ENCODE data around the gene CLCN5.
"Not testable (repeated sequence)": the region's sequence is repeated elsewhere in the genome, so short reads cannot be mapped to it uniquely, and the experiment has no call there.

Gene CLCN5

DNA sequence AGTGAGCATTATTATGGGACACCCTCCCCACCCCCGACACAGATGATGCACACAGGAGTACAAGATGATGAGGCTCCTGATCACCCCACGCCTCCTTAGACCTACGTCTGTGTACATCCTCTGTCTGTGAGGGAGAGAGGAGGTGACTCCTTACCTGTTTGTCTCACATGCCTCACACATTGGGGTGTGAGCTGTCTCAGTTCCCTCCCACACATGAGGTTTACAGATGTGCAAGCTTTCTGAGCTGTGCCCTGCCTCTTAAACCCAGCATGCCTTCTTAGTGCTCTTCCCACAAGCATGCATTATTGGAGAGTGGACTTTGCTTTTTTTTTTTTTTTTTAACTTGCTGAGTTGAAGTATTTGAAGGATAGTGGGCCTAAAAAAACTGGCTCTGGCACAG, 76.7 kb downstream of the CLCN5 start:
- Mint-ChIP-seq H3K4me1 (ENCODE audit: low read depth) (no peaks in the 10 kb centered on the region), H3K27me3 (ENCODE audit: low read depth) (no peaks in the 10 kb centered on the region), H3K4me3 (no peak overlapping the region), H3K36me3 (ENCODE audit: low read depth) (no peaks in the 10 kb centered on the region), H3K9me3 (no peaks in the 10 kb centered on the region), H3K27ac (no peak overlapping the region)

DNA sequence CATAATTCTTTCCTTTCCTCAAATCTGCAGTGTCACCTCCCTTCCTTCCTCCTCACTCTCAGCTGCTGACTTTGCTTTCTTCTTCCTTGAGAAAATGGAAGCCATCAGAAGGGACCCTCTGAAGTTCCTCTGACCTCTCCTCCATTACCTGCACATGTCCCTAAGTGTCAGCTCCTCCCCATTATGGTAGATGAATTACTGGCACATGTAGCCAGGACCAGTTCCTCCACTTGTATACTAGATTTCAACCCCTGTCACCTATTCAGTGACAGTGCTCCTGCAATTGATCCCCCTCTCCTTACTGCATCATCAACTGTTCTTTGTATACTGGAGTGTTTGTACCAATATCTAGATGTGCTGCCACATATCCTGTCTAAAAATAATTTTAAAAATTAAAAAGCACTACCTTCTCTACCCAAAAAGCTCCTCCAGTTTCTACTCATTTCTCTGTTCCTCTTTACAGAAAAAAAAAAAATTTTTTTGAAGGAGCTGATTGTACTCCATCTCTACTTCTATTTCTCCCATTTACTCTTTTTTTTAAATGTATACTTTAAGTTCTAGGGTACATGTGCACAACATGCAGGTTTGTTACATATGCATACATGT, 78.6 kb downstream of the CLCN5 start:
- no peak overlapping the region for H3K27ac Mint-ChIP-seq
- H3K27me3 Mint-ChIP-seq (ENCODE audit: low read depth) = no peaks in the 10 kb centered on the region

DNA sequence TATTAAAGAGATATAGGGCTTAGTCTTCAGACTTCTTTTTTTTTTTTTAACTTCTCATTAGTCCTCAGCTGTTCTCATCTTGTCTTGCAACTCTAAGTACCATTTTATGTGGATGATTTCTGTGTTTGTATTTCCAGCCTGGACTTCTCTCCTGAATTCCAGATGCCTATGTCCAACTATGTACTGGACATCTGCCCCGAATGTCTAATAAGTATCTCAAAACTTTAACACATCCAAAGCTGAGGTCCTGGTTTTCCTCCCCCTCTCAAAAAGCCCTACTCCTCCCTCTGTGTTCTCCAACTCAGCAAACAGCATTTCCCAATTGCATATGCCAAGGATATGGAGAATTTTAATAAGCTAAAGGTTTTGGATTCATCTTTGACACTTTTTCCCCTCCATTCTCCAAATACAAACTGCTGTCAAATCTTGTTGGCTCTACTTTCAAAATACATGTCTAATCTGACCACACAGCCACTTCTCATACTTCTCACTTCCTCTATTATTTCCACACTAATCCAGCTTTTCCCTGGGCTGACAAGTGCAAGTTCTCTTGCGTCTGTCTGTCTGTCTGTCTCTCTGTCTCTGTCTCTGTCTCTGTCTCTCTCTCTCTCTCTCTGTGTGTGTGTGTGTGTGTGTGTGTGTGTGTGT, 79.8 kb downstream of the CLCN5 start:
- H3K9me3 Mint-ChIP-seq = no peaks in the 10 kb centered on the region
- no peaks in the 10 kb centered on the region for H3K4me1 Mint-ChIP-seq (ENCODE audit: low read depth)
- H3K27ac Mint-ChIP-seq = no peak overlapping the region
- H3K27me3 Mint-ChIP-seq (ENCODE audit: low read depth) = no peaks in the 10 kb centered on the region
- no peaks in the 10 kb centered on the region for H3K36me3 Mint-ChIP-seq (ENCODE audit: low read depth)
- H3K4me3 Mint-ChIP-seq = no peak overlapping the region

More for the DNA sequence above, 78.6 kb downstream of the CLCN5 start:
- Mint-ChIP-seq H3K9me3 (no peaks in the 10 kb centered on the region), H3K4me3 (no peak overlapping the region), H3K4me1 (ENCODE audit: low read depth) (no peaks in the 10 kb centered on the region), H3K36me3 (ENCODE audit: low read depth) (no peaks in the 10 kb centered on the region)

DNA sequence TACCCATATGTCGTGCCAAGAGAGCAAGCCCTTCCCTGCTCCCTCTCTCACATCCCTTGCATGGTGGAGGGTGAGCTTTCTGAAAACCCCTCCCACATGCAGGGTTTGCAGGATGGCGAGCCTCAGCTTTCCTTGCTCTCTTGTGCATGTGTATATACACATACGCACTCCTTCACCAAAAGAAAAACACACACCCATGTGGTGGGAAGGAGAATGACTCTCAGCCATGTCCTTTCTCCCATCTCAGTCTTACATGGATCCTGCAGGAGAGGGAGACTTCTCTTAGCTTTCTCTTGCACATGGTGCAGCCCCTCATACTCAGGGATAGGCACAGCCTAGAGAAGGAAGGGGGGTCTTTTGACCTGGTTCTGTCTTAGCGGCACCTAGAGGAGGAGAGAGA, 81.1 kb downstream of the CLCN5 start:
- H3K4me1 Mint-ChIP-seq (ENCODE audit: low read depth) = no peaks in the 10 kb centered on the region

DNA sequence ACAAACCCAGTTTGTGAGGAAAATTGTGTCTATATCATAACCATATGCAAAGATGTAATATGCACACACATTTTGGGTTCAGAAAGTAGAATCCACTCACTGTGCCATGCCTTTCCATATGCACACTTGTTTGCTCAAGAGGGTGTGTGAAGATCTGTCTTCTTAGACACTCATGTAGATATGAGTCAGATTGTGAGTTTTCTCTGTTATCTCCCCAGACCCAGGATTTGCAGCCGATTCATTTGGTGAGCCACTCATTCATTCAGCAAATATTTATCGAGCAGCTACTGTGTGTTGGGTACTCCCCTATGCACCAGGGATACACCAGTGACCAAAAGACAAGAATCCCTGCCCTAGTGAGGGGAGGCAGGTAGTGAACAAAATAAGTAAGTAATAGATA, 81.5 kb downstream of the CLCN5 start:
- H3K4me1 Mint-ChIP-seq (ENCODE audit: low read depth) = no peaks in the 10 kb centered on the region
- H3K27me3 Mint-ChIP-seq (ENCODE audit: low read depth) = no peaks in the 10 kb centered on the region
- no peak overlapping the region for H3K4me3 Mint-ChIP-seq
- no peak overlapping the region for H3K27ac Mint-ChIP-seq
- no peaks in the 10 kb centered on the region for H3K36me3 Mint-ChIP-seq (ENCODE audit: low read depth)
- H3K9me3 Mint-ChIP-seq = no peaks in the 10 kb centered on the region

More for the DNA sequence above, 81.1 kb downstream of the CLCN5 start:
- H3K27me3 Mint-ChIP-seq (ENCODE audit: low read depth) = no peaks in the 10 kb centered on the region
- no peak overlapping the region for H3K27ac Mint-ChIP-seq
- H3K36me3 Mint-ChIP-seq (ENCODE audit: low read depth) = no peaks in the 10 kb centered on the region
- no peak overlapping the region for H3K4me3 Mint-ChIP-seq
- H3K9me3 Mint-ChIP-seq = no peaks in the 10 kb centered on the region

DNA sequence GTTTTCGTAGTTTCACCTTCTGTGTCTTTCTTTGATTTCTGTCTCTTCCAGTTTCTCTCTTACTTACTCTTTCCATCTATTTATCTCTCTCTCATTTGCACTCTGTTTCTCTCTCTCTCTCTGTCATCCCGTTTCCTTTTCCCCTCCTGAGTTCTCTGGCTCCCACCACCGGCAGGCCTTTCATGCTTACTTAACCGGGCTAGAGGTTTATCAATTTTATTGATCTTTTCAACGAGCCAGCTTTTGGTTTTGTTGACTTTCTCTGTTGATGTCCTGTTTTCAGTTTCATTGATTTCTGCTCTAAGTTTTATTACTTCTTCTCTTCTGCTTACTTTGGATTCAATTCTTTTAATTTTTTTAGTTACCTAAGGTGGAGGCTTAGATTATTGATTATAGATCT, 103.2 kb downstream of the CLCN5 start:
- H3K27ac Mint-ChIP-seq; H3K4me3 Mint-ChIP-seq; H3K36me3 Mint-ChIP-seq (ENCODE audit: low read depth); H3K27me3 Mint-ChIP-seq (ENCODE audit: low read depth); H3K4me1 Mint-ChIP-seq (ENCODE audit: low read depth): not testable (repeated sequence)
- peaks cover 18% of the 10 kb centered on the region for H3K9me3 Mint-ChIP-seq

DNA sequence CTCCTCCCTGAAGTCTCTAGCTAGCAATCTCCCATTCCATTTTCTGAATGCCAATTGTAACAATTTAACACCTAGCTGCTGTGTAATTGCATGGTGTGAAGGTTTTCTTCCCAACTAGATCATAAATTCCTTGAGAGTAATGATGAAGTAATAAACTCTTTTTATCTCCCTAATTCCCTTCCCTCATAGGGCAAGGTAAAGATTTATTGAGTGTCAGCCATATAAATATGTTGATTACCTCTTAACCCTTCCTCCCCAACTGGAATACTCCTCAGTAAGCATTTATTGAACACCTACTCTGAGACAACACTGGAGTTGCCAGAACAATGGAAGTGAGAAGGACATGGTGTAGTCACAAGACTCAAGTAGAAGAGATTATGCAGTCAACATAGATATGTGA, 112.7 kb downstream of the CLCN5 start:
- H3K9me3 Mint-ChIP-seq = peaks cover 6% of the 10 kb centered on the region
- H3K27ac Mint-ChIP-seq = no peak overlapping the region
- no peaks in the 10 kb centered on the region for H3K27me3 Mint-ChIP-seq (ENCODE audit: low read depth)
- H3K4me1 Mint-ChIP-seq (ENCODE audit: low read depth) = no peaks in the 10 kb centered on the region
- no peak overlapping the region for H3K4me3 Mint-ChIP-seq
- H3K36me3 Mint-ChIP-seq (ENCODE audit: low read depth) = no peaks in the 10 kb centered on the region

DNA sequence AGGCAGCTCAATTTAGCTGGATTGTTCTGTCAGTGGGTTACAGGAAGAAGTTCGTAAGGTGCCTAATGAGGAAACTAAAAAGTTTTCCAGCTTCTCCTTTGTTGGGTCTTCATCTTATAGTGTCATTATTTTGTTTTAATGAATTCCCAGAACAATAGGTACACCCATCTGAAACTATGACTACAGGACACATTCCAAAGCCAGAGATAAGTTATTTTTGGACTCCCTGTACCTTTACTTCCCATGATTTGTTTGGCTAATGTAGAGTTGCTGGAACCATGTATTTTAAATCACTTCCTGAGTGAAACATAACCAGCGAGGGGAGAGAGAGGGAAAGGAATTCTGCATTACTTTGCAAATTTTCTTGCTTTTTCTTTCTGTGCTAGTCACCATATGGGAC, 114.0 kb downstream of the CLCN5 start:
- Mint-ChIP-seq H3K4me3 (no peak overlapping the region), H3K36me3 (ENCODE audit: low read depth) (no peaks in the 10 kb centered on the region), H3K4me1 (ENCODE audit: low read depth) (no peaks in the 10 kb centered on the region), H3K27me3 (ENCODE audit: low read depth) (no peaks in the 10 kb centered on the region), H3K9me3 (peaks cover 6% of the 10 kb centered on the region), H3K27ac (no peak overlapping the region)

DNA sequence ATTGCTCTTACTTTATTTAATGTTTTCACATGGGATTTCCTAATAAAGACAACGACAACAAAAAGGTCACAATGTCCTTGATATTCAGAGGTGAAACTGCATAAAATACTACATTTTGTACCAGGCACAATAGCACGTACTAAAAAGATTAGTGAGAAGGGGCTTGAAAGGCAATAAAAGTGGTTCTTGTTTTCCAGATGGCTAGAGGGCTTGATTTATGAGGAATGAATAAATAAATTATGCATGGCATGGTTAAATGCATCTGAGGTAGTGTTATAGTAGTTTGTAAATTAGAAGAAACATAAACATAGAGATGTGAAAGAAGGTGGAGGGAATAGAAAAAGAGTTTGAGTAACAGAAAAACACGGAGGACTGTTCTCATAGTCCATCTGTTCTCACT, 123.4 kb downstream of the CLCN5 start:
- Mint-ChIP-seq H3K36me3 (ENCODE audit: low read depth) (no peaks in the 10 kb centered on the region), H3K9me3 (no peaks in the 10 kb centered on the region), H3K27ac (no peak overlapping the region), H3K4me1 (ENCODE audit: low read depth) (no peaks in the 10 kb centered on the region), H3K27me3 (ENCODE audit: low read depth) (no peaks in the 10 kb centered on the region), H3K4me3 (no peak overlapping the region)

DNA sequence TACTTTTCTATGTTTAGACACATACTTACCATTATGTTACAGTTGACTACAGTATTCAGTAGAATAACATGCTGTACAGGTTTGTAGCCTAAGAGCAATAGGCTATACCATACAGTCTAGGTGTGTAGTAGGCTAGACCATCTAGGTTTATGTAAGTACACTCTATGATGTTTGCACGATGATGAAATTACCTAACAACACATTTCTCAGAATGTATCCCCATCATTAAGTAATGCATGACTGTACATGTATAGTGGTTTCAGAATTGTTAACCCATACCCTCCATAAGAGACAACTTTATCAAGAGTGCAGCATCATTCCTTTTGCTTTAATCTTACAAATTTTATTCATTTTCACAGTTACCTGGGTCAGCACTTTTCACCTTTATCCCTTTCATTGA, 126.8 kb downstream of the CLCN5 start:
- Mint-ChIP-seq H3K36me3 (ENCODE audit: low read depth) (no peaks in the 10 kb centered on the region), H3K4me3 (no peak overlapping the region), H3K4me1 (ENCODE audit: low read depth) (no peaks in the 10 kb centered on the region), H3K9me3 (no peaks in the 10 kb centered on the region), H3K27me3 (ENCODE audit: low read depth) (no peaks in the 10 kb centered on the region), H3K27ac (no peak overlapping the region)

DNA sequence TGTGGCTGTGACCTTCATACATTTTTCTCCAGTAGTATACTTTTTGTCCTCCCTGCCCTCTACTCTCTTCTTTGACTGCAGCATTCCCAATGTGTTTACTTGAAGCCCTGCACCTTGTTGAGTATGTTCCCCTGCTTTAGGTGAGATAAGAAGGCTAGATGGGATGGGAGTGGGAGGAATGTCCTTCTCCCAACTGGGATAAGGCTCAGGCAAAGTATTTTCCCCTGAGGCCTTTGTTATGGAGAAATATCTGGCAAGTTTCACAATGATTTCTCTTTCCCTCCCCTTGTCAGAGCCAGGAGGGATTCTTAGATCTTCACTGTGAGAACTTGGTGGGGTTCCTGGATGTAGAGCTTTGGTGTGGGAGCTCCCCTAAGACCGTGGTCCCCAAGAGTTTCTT, 131.8 kb downstream of the CLCN5 start:
- Mint-ChIP-seq H3K9me3 (no peaks in the 10 kb centered on the region), H3K4me1 (ENCODE audit: low read depth) (no peaks in the 10 kb centered on the region), H3K4me3 (no peak overlapping the region), H3K36me3 (ENCODE audit: low read depth) (no peaks in the 10 kb centered on the region), H3K27me3 (ENCODE audit: low read depth) (no peaks in the 10 kb centered on the region), H3K27ac (no peak overlapping the region)

DNA sequence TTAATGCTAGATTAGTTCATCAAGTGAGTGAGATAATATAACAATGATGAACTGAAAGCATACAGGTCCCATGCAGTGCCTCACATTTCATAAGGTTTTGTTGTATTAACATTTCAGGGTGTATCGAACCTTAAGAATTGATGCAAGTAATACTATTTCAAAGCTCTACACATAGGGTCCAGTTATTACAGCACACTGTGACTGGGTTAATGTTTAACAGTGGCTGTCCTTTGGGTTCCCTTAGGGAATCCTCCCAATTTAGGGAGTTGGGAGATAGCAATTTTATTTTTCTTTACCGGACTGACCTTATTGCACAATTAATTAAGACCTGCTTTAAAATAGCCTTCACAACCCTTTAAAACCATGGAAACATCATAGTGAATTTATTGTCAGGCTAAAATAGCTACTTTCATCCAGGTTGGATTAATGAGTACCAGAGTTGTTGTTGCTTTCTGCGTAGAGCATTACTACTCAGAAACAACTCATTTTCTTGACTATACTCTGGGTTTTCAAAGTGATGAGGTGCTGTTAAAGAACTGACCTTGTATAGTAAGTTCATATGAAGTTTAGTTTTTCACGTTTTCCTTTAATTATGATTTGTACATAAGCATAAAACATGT, 144.0 kb downstream of the CLCN5 start:
- no peak overlapping the region for H3K4me3 Mint-ChIP-seq
- no peaks in the 10 kb centered on the region for H3K9me3 Mint-ChIP-seq
- no peaks in the 10 kb centered on the region for H3K4me1 Mint-ChIP-seq (ENCODE audit: low read depth)
- H3K36me3 Mint-ChIP-seq (ENCODE audit: low read depth) = no peaks in the 10 kb centered on the region
- H3K27ac Mint-ChIP-seq = no peak overlapping the region
- H3K27me3 Mint-ChIP-seq (ENCODE audit: low read depth) = no peaks in the 10 kb centered on the region

DNA sequence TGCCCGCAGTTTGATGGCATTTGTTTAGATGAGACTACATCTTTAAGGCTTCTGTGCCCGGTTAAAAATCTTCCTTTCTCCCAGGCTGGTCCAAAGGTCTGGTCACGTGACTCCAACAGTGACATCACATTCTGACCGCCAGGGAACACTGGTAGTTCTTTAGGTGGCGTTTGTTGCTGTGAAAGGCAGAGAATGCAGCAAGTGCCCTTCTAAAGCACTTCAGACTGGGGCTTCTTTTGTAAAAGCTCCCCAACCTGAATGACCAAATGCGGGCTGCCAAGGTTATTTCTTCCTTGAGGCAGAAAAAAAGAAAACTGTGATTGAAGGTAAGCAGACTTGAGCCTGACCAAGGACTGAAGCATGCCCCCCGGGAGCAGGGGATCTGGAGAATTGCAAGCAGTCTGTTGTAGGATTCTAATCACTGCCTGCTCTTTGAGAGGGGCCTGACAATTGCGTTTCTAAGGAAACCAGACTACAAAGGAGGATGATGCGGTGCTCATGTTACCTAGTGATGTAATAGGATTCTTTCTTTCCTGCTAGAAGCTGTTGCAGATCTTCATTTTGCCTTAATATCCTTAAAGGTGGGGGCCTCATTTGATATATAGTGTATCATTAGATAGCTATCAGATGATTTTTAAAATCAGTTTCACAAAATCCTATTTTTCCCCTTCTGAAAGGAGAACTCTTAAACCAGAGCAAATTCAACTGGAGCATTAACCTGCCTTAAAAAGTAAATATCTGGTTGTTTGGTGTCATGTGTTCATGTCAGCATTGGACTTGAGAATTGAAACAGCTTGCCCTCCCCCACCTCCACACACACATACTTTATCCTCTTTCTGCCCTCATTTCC, 145.3 kb downstream of the CLCN5 start:
- Mint-ChIP-seq H3K9me3 (no peaks in the 10 kb centered on the region), H3K27me3 (ENCODE audit: low read depth) (no peaks in the 10 kb centered on the region), H3K36me3 (ENCODE audit: low read depth) (no peaks in the 10 kb centered on the region), H3K4me3 (no peak overlapping the region), H3K27ac (no peak overlapping the region), H3K4me1 (ENCODE audit: low read depth) (no peaks in the 10 kb centered on the region)

DNA sequence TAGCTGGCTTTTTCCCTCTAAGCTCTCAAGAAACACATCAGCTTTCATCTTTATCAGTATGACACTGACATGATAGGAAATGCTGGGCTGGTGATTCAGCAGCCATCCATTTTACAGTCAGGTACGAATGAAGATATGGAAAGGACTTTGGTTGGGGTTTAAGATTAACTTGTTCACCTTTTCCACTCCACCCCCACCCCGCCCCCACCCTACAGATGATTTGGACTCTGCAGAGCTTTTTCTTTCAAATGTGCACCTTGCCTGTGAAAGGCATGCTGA, 145.8 kb downstream of the CLCN5 start:
- no peaks in the 10 kb centered on the region for H3K27me3 Mint-ChIP-seq (ENCODE audit: low read depth)

DNA sequence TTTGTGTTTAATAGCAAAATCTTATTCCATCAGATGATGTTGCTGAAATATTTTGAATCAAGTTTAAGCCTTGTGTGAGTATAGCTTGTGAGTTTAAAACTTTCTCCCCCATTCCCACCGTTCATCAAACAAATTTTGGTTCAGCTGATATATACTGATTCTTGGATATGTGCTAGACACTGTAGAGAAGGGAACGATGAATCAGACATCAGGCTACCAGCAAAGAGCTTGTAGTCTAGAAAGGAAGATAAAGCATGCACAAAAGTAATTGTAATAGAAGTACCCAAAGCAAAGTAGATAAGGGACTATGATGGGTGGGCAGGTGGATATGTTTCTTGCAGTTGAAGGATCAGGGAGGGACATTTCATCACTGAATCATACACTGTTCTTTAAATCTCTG, 146.5 kb downstream of the CLCN5 start:
- Mint-ChIP-seq H3K36me3 (ENCODE audit: low read depth) (no peaks in the 10 kb centered on the region), H3K27me3 (ENCODE audit: low read depth) (no peaks in the 10 kb centered on the region)

More for the DNA sequence above, 145.8 kb downstream of the CLCN5 start:
- Mint-ChIP-seq H3K4me3 (no peak overlapping the region), H3K9me3 (no peaks in the 10 kb centered on the region), H3K27ac (no peak overlapping the region), H3K36me3 (ENCODE audit: low read depth) (no peaks in the 10 kb centered on the region), H3K4me1 (ENCODE audit: low read depth) (no peaks in the 10 kb centered on the region)

More for the DNA sequence above, 146.5 kb downstream of the CLCN5 start:
- no peaks in the 10 kb centered on the region for H3K9me3 Mint-ChIP-seq
- H3K4me3 Mint-ChIP-seq = no peak overlapping the region
- no peaks in the 10 kb centered on the region for H3K4me1 Mint-ChIP-seq (ENCODE audit: low read depth)
- no peak overlapping the region for H3K27ac Mint-ChIP-seq
